ENCODE data around the gene CPVL. TPM values are rescaled to one million over a fixed set of nuclear protein-coding genes. Genes with fewer than 3 reads are reported as not detected.
A peak's percentile ranks its signal among the peaks of the same experiment; 100 is the strongest.

The CPVL gene
- total and polyA plus RNA-seq, 4 donors = 16.6 to 34.8 (median 17.6) TPM

DNA sequence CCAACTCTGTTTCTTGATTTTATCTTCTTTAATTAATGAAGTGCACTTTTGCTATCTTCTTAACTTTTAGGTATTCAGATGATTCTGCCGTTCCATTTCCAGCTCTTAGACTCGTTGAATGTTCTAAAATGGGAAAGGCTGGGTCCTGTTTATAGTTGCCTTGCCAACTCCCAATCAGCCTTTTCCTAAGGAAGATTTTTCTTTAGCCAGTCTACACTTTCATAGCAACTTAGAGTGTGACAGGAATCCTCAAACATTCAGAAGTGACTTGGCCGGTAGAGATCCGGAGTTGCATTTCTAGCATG lies 165.2 kb downstream of the CPVL start:
- TF ChIP-seq, protein P1, sequence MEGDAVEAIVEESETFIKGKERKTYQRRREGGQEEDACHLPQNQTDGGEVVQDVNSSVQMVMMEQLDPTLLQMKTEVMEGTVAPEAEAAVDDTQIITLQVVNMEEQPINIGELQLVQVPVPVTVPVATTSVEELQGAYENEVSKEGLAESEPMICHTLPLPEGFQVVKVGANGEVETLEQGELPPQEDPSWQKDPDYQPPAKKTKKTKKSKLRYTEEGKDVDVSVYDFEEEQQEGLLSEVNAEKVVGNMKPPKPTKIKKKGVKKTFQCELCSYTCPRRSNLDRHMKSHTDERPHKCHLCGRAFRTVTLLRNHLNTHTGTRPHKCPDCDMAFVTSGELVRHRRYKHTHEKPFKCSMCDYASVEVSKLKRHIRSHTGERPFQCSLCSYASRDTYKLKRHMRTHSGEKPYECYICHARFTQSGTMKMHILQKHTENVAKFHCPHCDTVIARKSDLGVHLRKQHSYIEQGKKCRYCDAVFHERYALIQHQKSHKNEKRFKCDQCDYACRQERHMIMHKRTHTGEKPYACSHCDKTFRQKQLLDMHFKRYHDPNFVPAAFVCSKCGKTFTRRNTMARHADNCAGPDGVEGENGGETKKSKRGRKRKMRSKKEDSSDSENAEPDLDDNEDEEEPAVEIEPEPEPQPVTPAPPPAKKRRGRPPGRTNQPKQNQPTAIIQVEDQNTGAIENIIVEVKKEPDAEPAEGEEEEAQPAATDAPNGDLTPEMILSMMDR (IDR thresholded peaks at IDR 0.05; ENCODE audit: control extremely low read depth, extremely low read depth) = no peak
- no peak overlapping the region for H3K27ac ChIP-seq (ENCODE audit: low read depth in 1 of 2, low read length in 1 of 2)
- no peak overlapping the region for H3K9ac ChIP-seq (ENCODE audit: insufficient read depth in 1 of 2, low read length in 2 of 2)
- no peaks in the 10 kb centered on the region for H3K27me3 ChIP-seq (ENCODE audit: control insufficient read depth in 3 of 3, insufficient read depth in 3 of 3, low read length in 2 of 3)
- WGBS, 2 donors = 46 to 67% methylated on average over 4 of the region's 4 CpGs
- no peak for ATAC-seq (ENCODE audit: insufficient read depth, low FRiP score)
- no peak overlapping the region for H3K4me3 ChIP-seq
- peaks cover 0 to 37% (median 10%) of the 10 kb centered on the region in 5 donors for H3K4me1 ChIP-seq (ENCODE audit: control insufficient read depth in 5 of 5, insufficient read depth in 5 of 5, low read length in 5 of 5)
- DNase-seq = peak in 2 of 3 donors; percentile 50 to 51
- H3K36me3 ChIP-seq (ENCODE audit: control insufficient read depth in 4 of 4, insufficient read depth in 4 of 4, low read length in 4 of 4) = no peaks in the 10 kb centered on the region
- H3K9me3 ChIP-seq (ENCODE audit: control insufficient read depth in 4 of 4, insufficient read depth in 3 of 4, low read length in 3 of 4) = no peaks in the 10 kb centered on the region

DNA sequence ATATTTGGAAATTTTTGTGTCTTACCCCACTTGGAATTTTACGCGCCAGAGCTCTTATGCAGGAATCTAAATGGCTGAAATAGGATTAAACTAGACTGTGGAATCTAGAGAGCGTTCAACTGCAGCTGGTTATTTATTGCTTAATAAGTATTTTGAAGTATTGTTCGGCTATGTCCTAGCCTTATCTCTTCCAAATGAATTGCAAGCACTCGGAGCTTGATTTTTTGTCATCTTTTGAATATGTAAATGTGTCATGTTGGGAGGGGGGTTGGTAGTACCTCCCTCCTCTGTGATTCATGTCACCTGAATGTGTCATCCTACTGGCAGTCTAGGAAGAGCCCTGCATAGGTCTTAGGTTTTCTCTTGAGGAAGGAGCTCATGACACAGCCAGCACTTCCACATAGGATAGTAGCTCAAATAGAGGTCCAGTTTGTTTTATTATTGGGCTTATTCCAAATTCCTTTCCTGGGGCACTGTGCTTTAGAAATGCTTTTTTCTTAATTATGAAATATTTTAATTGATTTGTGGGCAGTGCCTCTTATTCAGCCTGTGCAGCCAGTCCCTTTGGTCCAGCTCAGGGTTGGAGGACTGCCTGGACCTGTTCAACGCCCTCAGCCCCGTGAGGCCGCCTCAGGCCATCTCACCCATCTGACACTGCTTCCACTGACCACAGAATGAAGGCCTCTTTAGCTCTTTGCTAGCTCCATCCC lies 165.7 kb downstream of the CPVL start:
- no peak overlapping the region for H3K27ac ChIP-seq (ENCODE audit: low read depth in 1 of 2, low read length in 1 of 2)
- TF ChIP-seq, protein P1 (IDR thresholded peaks at IDR 0.05; ENCODE audit: control extremely low read depth, extremely low read depth) = no peak
- peak in 1 of 3 donors; percentile 47 for DNase-seq
- H3K36me3 ChIP-seq (ENCODE audit: control insufficient read depth in 4 of 4, insufficient read depth in 4 of 4, low read length in 4 of 4) = no peaks in the 10 kb centered on the region
- H3K4me1 ChIP-seq (ENCODE audit: control insufficient read depth in 5 of 5, insufficient read depth in 5 of 5, low read length in 5 of 5) = peaks cover 0 to 32% (median 9%) of the 10 kb centered on the region in 5 donors
- no peaks in the 10 kb centered on the region for H3K9me3 ChIP-seq (ENCODE audit: control insufficient read depth in 4 of 4, insufficient read depth in 3 of 4, low read length in 3 of 4)
- no peak for ATAC-seq (ENCODE audit: insufficient read depth, low FRiP score)
- WGBS, 2 donors = 67 to 78% methylated on average over 8 of the region's 8 CpGs
- no peak overlapping the region for H3K4me3 ChIP-seq
- H3K27me3 ChIP-seq (ENCODE audit: control insufficient read depth in 3 of 3, insufficient read depth in 3 of 3, low read length in 2 of 3) = no peaks in the 10 kb centered on the region
- no peak overlapping the region for H3K9ac ChIP-seq (ENCODE audit: insufficient read depth in 1 of 2, low read length in 2 of 2)

DNA sequence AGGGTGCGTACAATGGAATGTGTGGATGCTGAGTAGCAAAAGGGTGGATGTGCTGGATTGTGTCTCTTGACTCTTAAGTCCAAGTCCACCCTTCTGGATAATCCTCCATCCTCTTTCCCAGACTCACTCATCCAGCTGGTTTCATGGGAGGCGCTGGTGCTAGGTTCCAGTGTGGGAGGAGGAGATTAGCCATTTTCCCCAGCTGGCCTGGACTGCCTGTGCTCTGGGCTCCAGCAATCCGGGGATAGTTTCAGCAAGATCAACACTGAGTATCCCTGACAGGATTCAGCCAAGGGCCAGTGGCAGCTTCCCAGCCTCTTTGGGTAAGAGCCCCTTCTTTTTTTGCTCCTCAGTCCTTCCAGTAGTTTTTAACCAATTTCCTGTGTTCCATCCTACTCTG lies 166.6 kb downstream of the CPVL start:
- ATAC-seq (ENCODE audit: insufficient read depth, low FRiP score) (no peak), DNase-seq (no peak)
- Histone ChIP-seq H3K36me3 (ENCODE audit: control insufficient read depth in 4 of 4, insufficient read depth in 4 of 4, low read length in 4 of 4) (no peaks in the 10 kb centered on the region), H3K9me3 (ENCODE audit: control insufficient read depth in 4 of 4, insufficient read depth in 3 of 4, low read length in 3 of 4) (peaks cover 0 to 2% (median 0%) of the 10 kb centered on the region in 4 donors), H3K9ac (ENCODE audit: insufficient read depth in 1 of 2, low read length in 2 of 2) (no peak overlapping the region), H3K4me3 (no peak overlapping the region), H3K27ac (ENCODE audit: low read depth in 1 of 2, low read length in 1 of 2) (no peak overlapping the region), H3K27me3 (ENCODE audit: control insufficient read depth in 3 of 3, insufficient read depth in 3 of 3, low read length in 2 of 3) (no peaks in the 10 kb centered on the region), H3K4me1 (ENCODE audit: control insufficient read depth in 5 of 5, insufficient read depth in 5 of 5, low read length in 5 of 5) (peaks cover 0 to 25% (median 5%) of the 10 kb centered on the region in 5 donors)
- TF ChIP-seq, protein P1 (IDR thresholded peaks at IDR 0.05; ENCODE audit: control extremely low read depth, extremely low read depth) = no peak
- WGBS, 2 donors = 82 to 89% methylated on average over 3 of the region's 3 CpGs

DNA sequence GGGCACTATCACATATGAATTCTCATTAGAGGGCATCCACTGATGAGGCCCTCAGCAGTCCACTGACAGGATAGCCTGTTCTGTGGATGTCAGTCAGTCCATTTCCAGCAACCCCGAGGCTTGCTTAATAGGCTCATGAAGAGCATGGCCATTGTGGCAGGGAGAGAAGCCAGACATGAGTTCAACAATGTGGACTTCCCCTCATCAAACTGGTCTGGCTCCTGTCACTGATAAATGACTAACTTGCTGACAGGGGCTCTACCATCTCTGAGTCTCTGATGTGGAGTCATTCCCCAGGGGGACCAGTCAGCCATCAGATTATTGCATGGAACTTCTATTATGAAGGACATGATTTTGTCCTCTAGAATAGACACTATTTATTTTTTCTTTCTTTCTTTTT lies 168.5 kb downstream of the CPVL start:
- peaks cover 0 to 17% (median 3%) of the 10 kb centered on the region in 5 donors for H3K4me1 ChIP-seq (ENCODE audit: control insufficient read depth in 5 of 5, insufficient read depth in 5 of 5, low read length in 5 of 5)
- H3K36me3 ChIP-seq (ENCODE audit: control insufficient read depth in 4 of 4, insufficient read depth in 4 of 4, low read length in 4 of 4) = no peaks in the 10 kb centered on the region
- H3K27me3 ChIP-seq (ENCODE audit: control insufficient read depth in 3 of 3, insufficient read depth in 3 of 3, low read length in 2 of 3) = no peaks in the 10 kb centered on the region
- no peak for DNase-seq
- H3K9ac ChIP-seq (ENCODE audit: insufficient read depth in 1 of 2, low read length in 2 of 2) = no peak overlapping the region
- TF ChIP-seq, protein P1 (IDR thresholded peaks at IDR 0.05; ENCODE audit: control extremely low read depth, extremely low read depth) = no peak
- ATAC-seq (ENCODE audit: insufficient read depth, low FRiP score) = no peak
- peaks cover 0 to 12% (median 2%) of the 10 kb centered on the region in 4 donors for H3K9me3 ChIP-seq (ENCODE audit: control insufficient read depth in 4 of 4, insufficient read depth in 3 of 4, low read length in 3 of 4)
- no peak overlapping the region for H3K27ac ChIP-seq (ENCODE audit: low read depth in 1 of 2, low read length in 1 of 2)
- WGBS, 2 donors = 86 to 96% methylated on average over 1 of the region's 1 CpG
- no peak overlapping the region for H3K4me3 ChIP-seq

Data from lung (tissue), 12 donors.